ENCODE results near the gene THOC1. TPM values are rescaled to one million over a fixed set of nuclear protein-coding genes. Genes with fewer than 3 reads are reported as not detected.
"Not testable (repeated sequence)": the region's sequence is repeated elsewhere in the genome, so short reads cannot be mapped to it uniquely, and the experiment has no call there.

THOC1 gene
- total RNA-seq, 2 experiments from 2014 or later, result 63.5 to 66.2 TPM

DNA sequence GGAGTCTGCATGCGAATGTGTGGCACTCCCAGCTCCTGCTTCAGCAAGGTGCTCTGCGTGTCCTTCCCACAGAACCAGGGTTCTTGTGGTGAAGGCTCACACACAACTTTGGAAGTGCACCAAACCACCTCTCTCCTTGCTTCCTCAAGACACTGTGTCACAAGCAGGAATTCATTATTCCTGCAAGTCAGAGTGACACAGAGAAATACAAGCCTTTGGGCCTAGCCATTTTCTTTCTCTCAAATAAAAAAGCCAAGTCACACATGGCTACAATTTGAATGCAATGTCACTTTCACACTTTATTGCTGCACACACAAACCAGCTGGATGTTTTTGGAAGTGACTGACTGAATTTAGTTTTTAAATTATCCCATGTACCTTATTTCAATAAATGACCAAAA is 30.1 kb upstream of the THOC1 start:
- Mint-ChIP-seq H3K27me3 (ENCODE audit: low read depth) (no peaks in the 10 kb centered on the region), H3K9me3 (no peaks in the 10 kb centered on the region), H3K4me1 (ENCODE audit: low read depth) (no peaks in the 10 kb centered on the region), H3K36me3 (ENCODE audit: low read depth) (no peaks in the 10 kb centered on the region), H3K4me3 (no peak overlapping the region), H3K27ac (no peak overlapping the region)
- intact Hi-C loops (cut with micrococcal nuclease), result no loop called here
- DNase-seq, result no peak
- CTCF ChIA-PET, result no interaction called here

DNA sequence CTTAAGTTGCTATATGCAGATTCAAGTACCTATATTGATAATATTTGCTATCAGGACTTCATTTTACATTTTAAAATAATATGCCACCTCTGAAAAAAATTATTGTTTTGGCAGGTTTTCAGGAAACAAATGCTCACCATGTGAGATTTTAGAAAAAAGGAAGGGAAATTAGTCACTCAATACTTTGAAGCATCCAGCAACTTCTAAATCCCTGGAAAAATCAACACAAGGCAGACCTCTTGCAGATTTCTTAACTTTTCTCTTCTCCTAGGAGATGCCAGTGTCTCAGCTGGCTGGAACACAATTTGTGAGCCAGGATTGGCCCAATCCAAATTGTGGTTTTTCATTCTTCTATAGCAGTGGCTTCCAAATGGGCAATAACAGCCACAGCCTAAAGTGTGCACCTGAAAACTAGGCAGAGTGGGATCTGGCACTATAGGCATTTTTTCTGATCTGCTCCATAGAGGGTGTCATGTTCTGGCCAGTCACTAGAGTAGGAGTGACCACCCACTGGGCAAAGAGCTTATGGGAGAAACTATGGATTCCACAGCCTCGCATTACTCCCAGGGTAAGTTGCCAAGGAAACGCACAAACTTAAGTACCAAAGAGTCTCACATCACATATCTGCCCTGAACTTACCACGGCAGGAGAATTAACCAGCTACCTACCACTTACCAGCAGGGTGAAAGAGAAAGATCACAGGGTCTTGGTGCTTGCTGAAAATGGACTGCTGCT is 28.1 kb upstream of the THOC1 start:
- H3K27me3 Mint-ChIP-seq (ENCODE audit: low read depth), result peaks cover 2% of the 10 kb centered on the region
- H3K9me3 Mint-ChIP-seq, result no peaks in the 10 kb centered on the region
- no peak overlapping the region for H3K27ac Mint-ChIP-seq
- H3K4me1 Mint-ChIP-seq (ENCODE audit: low read depth), result no peaks in the 10 kb centered on the region
- CTCF ChIA-PET, result no interaction called here
- H3K4me3 Mint-ChIP-seq, result no peak overlapping the region
- no peaks in the 10 kb centered on the region for H3K36me3 Mint-ChIP-seq (ENCODE audit: low read depth)
- intact Hi-C loops (cut with micrococcal nuclease), result no loop called here
- DNase-seq, result no peak

DNA sequence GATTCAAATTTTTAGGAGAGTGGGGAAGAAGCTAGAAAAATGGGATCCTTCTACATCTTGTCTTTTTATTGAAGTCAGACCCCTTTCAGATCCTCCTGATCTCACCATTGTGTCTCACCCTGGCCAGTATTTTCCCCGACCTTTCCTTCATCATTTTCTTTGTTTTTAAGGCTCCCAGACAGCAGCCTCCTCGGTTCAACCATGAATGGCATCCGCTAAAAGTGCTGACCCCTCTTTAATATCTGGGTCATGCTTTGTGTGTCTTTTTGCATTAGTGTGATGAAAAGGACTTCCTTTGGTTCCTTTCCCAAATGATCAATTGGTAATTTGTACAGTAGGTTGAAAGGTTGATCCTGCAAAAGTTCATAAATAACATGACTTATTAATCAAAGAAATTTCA is 26.7 kb upstream of the THOC1 start:
- CTCF ChIA-PET, result no interaction called here
- Mint-ChIP-seq H3K9me3 (no peaks in the 10 kb centered on the region), H3K27me3 (ENCODE audit: low read depth) (peaks cover 9% of the 10 kb centered on the region), H3K4me3 (no peak overlapping the region), H3K4me1 (ENCODE audit: low read depth) (no peaks in the 10 kb centered on the region), H3K27ac (no peak overlapping the region), H3K36me3 (ENCODE audit: low read depth) (no peaks in the 10 kb centered on the region)
- DNase-seq, result no peak
- intact Hi-C loops (cut with micrococcal nuclease), result no loop called here

DNA sequence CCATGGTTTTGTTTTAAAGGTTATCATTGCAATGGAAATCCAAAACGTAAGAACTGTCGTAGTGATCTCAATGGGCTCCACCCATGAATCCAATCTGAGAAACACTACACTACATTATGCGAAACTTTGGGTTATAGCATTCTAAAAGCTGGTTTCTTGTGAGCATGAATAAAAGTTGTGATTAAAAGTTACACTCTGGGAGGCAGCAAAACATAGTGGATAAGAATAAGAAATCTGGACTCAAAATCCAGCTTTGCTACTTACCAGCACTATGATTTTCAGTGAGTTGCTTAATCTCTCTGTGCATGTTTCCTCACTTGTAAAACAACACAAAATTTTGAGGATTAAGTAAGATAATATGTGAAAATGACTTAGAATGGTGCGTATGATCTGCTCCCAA is 25.7 kb upstream of the THOC1 start:
- Mint-ChIP-seq H3K4me1 (ENCODE audit: low read depth) (no peaks in the 10 kb centered on the region), H3K9me3 (no peaks in the 10 kb centered on the region), H3K27me3 (ENCODE audit: low read depth) (peaks cover 10% of the 10 kb centered on the region), H3K36me3 (ENCODE audit: low read depth) (no peaks in the 10 kb centered on the region), H3K4me3 (no peak overlapping the region), H3K27ac (no peak overlapping the region)
- intact Hi-C loops (cut with micrococcal nuclease), result no loop called here
- CTCF ChIA-PET, result no interaction called here
- DNase-seq, result no peak

DNA sequence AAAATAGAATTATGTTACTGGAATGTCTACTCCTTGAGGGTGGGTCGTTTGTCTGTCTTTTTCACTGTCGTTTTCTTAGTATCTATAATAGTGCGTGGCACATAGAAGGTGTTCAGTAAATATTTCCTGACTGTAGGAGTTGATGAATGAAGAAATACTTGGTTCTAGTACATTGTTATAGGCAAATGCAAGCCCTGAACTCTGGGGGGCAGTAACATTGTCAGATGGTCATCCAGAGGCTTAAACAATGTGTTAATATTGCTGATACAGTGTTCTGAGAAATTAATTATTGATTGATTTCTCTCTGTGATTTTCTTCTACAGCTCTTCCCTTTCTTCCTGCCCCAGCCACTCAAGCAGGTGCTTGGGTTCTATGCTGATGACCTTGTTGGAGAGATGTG is 24.4 kb upstream of the THOC1 start:
- H3K27me3 Mint-ChIP-seq (ENCODE audit: low read depth), result peaks cover 13% of the 10 kb centered on the region
- H3K4me3 Mint-ChIP-seq, result no peak overlapping the region

DNA sequence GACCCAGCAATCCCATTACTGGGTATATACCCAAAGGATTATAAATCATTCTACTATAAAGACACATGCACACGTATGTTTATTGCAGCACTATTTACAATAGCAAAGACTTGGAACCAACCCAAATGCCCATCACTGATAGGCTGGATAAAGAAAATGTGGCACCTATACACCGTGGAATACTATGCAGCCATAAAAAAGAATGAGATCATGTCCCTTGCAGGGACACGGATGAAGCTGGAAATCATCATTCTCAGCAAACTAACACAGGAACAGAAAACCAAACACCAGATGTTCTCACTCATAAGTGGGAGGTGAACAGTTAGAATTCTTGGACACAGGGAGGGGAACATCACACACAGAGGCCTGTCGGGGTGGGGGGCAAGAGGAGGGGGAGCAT is 22.1 kb upstream of the THOC1 start:
- intact Hi-C loops (cut with micrococcal nuclease), result loop anchor here (5.0 kb wide), 1 partner anchor 542 kb away; no protein-coding TSS in a partner anchor
- CTCF ChIA-PET, result interaction anchor here (0.7 kb wide), 1 partner anchor 65 kb away, joined by 3 read pairs; no protein-coding TSS in a partner anchor
- H3K27ac Mint-ChIP-seq; H3K4me1 Mint-ChIP-seq (ENCODE audit: low read depth); H3K9me3 Mint-ChIP-seq; DNase-seq; H3K4me3 Mint-ChIP-seq; H3K36me3 Mint-ChIP-seq (ENCODE audit: low read depth): not testable (repeated sequence)
- H3K27me3 Mint-ChIP-seq (ENCODE audit: low read depth), result peaks cover 13% of the 10 kb centered on the region

More for the DNA sequence above, 24.4 kb upstream of the THOC1 start:
- intact Hi-C loops (cut with micrococcal nuclease), result no loop called here
- no peaks in the 10 kb centered on the region for H3K9me3 Mint-ChIP-seq
- no peak for DNase-seq
- H3K4me1 Mint-ChIP-seq (ENCODE audit: low read depth), result no peaks in the 10 kb centered on the region
- CTCF ChIA-PET, result no interaction called here
- H3K27ac Mint-ChIP-seq, result no peak overlapping the region
- H3K36me3 Mint-ChIP-seq (ENCODE audit: low read depth), result no peaks in the 10 kb centered on the region

DNA sequence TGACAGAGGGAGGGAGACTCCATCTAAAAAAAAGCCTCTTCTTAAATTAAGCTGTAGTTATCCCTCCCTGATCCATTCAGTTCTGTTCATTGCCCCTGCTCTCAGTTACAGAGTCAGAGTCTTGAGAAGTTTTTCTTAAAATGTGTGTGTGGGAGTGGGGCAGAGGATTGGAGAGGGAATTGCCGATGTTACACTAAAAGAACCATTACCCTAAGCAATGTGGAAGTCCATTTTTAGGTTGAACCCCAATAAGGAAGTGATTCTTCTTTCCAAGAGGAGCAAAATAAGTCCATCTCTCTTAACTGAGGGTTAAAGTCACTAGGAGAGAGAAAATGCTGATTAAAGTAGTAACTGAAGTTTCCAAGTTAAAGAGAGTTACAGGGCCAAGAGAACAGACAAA is 21.2 kb upstream of the THOC1 start:
- CTCF ChIA-PET, result no interaction called here

DNA sequence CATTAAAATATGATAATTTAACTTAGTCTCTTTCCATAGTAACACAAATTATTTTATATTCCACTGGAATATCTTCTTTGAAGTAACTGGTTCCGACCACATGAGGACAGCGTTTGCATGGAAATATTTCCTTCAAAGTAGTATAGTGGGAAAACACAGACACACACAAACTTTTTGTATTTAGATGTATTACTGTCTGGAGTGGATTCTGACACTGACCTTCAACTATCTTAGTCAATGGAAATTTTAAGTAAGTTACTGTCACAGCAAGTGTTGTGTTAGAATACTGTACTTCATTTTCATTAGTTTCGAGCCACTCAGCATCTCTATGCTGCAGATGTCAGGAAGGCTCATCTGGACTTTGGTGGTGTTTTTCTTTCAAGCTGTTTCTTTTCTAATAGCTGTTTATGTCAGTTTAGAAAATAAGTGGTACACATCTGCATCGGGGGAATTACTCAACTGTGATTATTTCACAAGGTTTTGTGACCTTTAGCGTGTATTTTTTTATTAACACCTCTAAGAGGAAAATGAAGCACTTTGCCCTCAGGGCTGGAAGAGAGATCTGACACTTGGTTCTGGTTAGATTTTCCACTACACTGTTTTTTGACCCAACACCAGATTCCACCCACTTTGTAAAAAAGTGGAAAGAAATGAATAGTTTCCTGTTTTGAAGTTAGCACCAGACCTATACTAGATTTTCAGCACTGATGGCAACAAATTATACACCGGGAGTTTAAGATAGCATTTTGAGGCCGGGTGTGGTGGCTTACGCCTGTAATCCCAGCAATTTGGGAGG is 18.9 kb upstream of the THOC1 start:
- Mint-ChIP-seq H3K9me3 (no peaks in the 10 kb centered on the region), H3K27ac (no peak overlapping the region), H3K4me3 (no peak overlapping the region), H3K4me1 (ENCODE audit: low read depth) (peaks cover 3% of the 10 kb centered on the region), H3K27me3 (ENCODE audit: low read depth) (peaks cover 13% of the 10 kb centered on the region), H3K36me3 (ENCODE audit: low read depth) (no peaks in the 10 kb centered on the region)
- peak; percentile 12 for DNase-seq
- CTCF ChIA-PET, result no interaction called here
- intact Hi-C loops (cut with micrococcal nuclease), result loop anchor here (1.0 to 5.0 kb wide), 2 partner anchors 330 to 546 kb away; no protein-coding TSS in a partner anchor

More for the DNA sequence above, 21.2 kb upstream of the THOC1 start:
- no peaks in the 10 kb centered on the region for H3K36me3 Mint-ChIP-seq (ENCODE audit: low read depth)
- H3K4me3 Mint-ChIP-seq, result no peak overlapping the region
- no peak overlapping the region for H3K27ac Mint-ChIP-seq
- DNase-seq, result no peak
- peaks cover 13% of the 10 kb centered on the region for H3K27me3 Mint-ChIP-seq (ENCODE audit: low read depth)
- H3K9me3 Mint-ChIP-seq, result no peaks in the 10 kb centered on the region
- intact Hi-C loops (cut with micrococcal nuclease), result loop anchor here (5.0 kb wide), 1 partner anchor 543 kb away; no protein-coding TSS in a partner anchor
- H3K4me1 Mint-ChIP-seq (ENCODE audit: low read depth), result peaks cover 3% of the 10 kb centered on the region

DNA sequence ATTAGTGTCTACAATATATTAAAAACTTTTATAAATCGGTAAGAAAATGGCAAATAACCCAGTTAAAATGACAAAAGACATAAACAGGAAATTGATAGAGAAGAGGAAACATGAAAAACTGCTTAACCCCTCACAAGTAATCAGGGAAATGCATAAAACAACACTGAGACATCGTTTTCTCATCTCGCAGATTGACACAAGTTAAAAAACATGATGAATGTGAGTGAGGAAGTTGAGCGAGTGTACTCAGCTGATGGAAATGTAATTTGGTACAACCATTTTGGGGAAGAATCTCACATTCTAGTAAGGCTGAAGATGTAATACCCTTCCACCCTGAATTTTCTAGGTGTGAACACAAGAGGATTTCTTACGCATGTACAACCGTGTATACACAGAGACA is 18.0 kb upstream of the THOC1 start:
- peaks cover 3% of the 10 kb centered on the region for H3K4me1 Mint-ChIP-seq (ENCODE audit: low read depth)
- no peaks in the 10 kb centered on the region for H3K36me3 Mint-ChIP-seq (ENCODE audit: low read depth)
- intact Hi-C loops (cut with micrococcal nuclease), result loop anchor here (1.0 to 5.0 kb wide), 2 partner anchors 330 to 546 kb away; no protein-coding TSS in a partner anchor
- no peak overlapping the region for H3K27ac Mint-ChIP-seq
- peaks cover 19% of the 10 kb centered on the region for H3K27me3 Mint-ChIP-seq (ENCODE audit: low read depth)
- H3K9me3 Mint-ChIP-seq, result no peaks in the 10 kb centered on the region
- no peak overlapping the region for H3K4me3 Mint-ChIP-seq
- CTCF ChIA-PET, result no interaction called here
- DNase-seq, result no peak

DNA sequence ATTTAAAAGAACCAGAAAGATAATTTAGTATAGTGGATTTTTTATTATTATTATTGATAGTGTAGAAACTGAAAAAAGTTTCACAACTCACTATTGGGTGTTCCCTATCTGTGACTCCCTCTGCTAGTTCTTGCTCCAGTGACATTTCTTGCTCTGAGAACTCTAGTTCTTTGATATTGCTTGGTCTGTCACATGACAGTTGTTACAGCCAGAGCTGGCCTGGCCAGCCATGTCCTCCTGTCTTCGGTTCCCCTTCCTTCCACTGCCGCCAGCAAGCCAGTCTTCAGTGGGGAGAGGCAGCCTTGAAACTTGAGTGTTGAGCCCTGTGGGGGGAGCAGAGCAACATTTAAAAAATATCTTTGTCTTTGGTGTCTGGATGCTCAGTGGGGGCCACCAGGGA is 7.6 kb upstream of the THOC1 start:
- CTCF ChIA-PET, result no interaction called here
- DNase-seq, result no peak
- H3K4me3 Mint-ChIP-seq, result no peak overlapping the region
- H3K9me3 Mint-ChIP-seq, result no peaks in the 10 kb centered on the region
- intact Hi-C loops (cut with micrococcal nuclease), result no loop called here
- H3K36me3 Mint-ChIP-seq (ENCODE audit: low read depth), result no peaks in the 10 kb centered on the region
- H3K27me3 Mint-ChIP-seq (ENCODE audit: low read depth), result peaks cover 4% of the 10 kb centered on the region
- no peak overlapping the region for H3K27ac Mint-ChIP-seq
- H3K4me1 Mint-ChIP-seq (ENCODE audit: low read depth), result no peaks in the 10 kb centered on the region

DNA sequence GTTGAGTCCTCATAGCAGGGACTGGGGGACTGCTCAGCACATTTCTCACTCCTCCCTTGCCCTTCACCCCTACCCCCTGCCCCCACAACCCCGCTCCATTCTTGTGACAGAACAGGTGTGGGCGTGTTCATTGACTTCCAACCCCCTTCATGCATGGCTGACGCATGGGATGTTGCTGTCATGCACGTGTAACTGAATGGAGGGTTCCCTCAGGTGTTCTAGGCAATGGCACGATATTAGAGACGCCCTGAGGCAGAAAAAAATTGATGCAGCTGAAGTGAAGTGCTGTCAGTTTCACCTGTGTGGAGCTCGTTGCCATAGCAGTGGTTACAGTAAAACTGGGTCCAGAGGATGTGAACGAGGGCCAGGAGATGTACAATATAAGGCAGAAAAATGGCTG is 6.5 kb upstream of the THOC1 start:
- peaks cover 4% of the 10 kb centered on the region for H3K27me3 Mint-ChIP-seq (ENCODE audit: low read depth)
- no peak overlapping the region for H3K4me3 Mint-ChIP-seq
- no peak for DNase-seq
- H3K36me3 Mint-ChIP-seq (ENCODE audit: low read depth), result no peaks in the 10 kb centered on the region
- no peak overlapping the region for H3K27ac Mint-ChIP-seq
- no peaks in the 10 kb centered on the region for H3K9me3 Mint-ChIP-seq
- intact Hi-C loops (cut with micrococcal nuclease), result no loop called here
- CTCF ChIA-PET, result no interaction called here
- H3K4me1 Mint-ChIP-seq (ENCODE audit: low read depth), result peaks cover 6% of the 10 kb centered on the region

DNA sequence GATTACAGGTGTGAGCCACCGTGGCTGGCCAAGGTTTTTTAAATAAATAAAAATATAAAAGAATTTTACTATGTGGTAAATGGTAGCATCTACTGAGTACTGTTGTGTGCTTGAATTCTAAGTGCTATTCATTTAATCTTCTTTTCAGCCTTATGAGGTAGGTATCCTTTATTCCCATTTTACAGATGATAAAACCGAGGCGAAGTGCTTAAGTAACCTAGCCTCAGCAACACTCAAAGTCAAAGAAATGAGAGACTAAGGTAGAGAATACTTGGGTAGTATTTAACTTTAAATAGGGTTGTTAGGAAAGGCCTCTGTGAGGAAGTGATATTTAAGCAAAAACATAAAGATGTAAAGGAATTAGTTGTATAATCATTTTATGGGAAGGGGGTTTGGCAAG is 5.7 kb upstream of the THOC1 start:
- intact Hi-C loops (cut with micrococcal nuclease), result no loop called here
- Mint-ChIP-seq H3K27ac (no peak overlapping the region), H3K27me3 (ENCODE audit: low read depth) (peaks cover 4% of the 10 kb centered on the region), H3K36me3 (ENCODE audit: low read depth) (peaks cover 3% of the 10 kb centered on the region), H3K4me3 (no peak overlapping the region), H3K4me1 (ENCODE audit: low read depth) (peaks cover 13% of the 10 kb centered on the region), H3K9me3 (no peaks in the 10 kb centered on the region)
- no peak for DNase-seq
- CTCF ChIA-PET, result no interaction called here

DNA sequence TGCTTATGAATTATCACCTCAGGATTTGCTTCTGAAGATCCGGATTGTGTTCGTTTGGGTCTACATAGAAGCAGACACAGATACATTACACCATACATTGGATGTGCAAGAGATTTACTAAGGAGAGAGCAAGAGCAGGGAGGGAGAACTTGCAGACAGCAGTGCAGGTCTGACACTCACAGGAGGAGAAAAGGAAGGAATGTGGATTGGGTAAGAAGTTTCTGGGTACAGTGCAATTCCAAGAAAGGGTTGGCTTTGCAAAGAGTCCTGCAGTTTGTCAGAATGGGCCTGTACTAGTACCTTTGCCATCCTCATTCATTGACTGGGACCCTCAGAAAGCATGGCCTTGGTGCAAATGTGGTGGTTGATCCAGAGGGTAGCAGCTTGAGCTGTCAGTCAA is 4.8 kb upstream of the THOC1 start:
- Mint-ChIP-seq H3K4me3 (no peak overlapping the region), H3K27ac (no peak overlapping the region), H3K9me3 (no peaks in the 10 kb centered on the region), H3K27me3 (ENCODE audit: low read depth) (peaks cover 4% of the 10 kb centered on the region), H3K36me3 (ENCODE audit: low read depth) (peaks cover 8% of the 10 kb centered on the region), H3K4me1 (ENCODE audit: low read depth) (peaks cover 13% of the 10 kb centered on the region)
- intact Hi-C loops (cut with micrococcal nuclease), result no loop called here
- CTCF ChIA-PET, result no interaction called here
- no peak for DNase-seq
